ENCODE results near the gene OR1I1.
A peak's percentile ranks its signal among the peaks of the same experiment; 100 is the strongest.

The OR1I1 gene

GRCh38 chr19:15125232-15126067, 43.4 kb downstream of the OR1I1 start:
- peak overlapping the region; percentile 89 for H3K27ac ChIP-seq
- TF ChIP-seq ZFX (IDR thresholded peaks at IDR 0.05) (no peak), CTCF (conservative IDR thresholded peaks at IDR 0.05) (no peak)

- H3K27ac ChIP-seq, result peak overlapping the region; percentile 89
Measured at GRCh38 chr19:15126131-15126910, 44.3 kb downstream of the OR1I1 start.

DNA sequence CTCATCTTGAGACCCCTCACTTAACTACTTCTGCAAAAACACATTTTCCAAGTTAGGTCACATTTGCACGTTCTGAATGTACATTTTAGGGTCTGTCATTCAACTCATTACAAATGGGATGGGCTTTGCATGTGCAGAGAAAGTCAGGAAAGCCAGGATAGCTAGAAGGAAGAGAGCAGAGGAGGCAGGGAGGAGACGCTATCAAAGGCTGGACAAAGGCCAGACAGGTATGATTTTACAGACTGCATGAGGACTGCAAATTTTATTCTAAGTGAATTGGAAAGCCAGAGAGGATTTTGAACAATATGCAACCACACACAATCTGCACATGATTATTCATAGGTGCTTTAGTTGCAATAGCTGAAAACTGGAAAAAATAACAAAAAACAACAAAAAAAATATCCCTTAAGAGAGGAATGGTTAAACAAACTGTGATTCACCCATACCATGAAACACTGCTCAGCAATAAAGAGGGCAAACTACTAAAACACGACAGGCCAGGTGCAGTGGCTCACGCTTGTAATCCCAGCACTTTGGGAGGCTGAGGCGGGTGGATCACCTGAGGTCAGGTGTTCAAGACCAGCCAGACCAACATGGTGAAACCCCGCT, 46.3 kb downstream of the OR1I1 start:
- TF ChIP-seq ZFX (IDR thresholded peaks at IDR 0.05) (no peak), CTCF (conservative IDR thresholded peaks at IDR 0.05) (no peak)
- H3K27ac ChIP-seq, result no peak overlapping the region

More at GRCh38 chr19:15126131-15126910, 44.3 kb downstream of the OR1I1 start:
- TF ChIP-seq ZFX (IDR thresholded peaks at IDR 0.05), result no peak
- no peak for TF ChIP-seq CTCF (conservative IDR thresholded peaks at IDR 0.05)

DNA sequence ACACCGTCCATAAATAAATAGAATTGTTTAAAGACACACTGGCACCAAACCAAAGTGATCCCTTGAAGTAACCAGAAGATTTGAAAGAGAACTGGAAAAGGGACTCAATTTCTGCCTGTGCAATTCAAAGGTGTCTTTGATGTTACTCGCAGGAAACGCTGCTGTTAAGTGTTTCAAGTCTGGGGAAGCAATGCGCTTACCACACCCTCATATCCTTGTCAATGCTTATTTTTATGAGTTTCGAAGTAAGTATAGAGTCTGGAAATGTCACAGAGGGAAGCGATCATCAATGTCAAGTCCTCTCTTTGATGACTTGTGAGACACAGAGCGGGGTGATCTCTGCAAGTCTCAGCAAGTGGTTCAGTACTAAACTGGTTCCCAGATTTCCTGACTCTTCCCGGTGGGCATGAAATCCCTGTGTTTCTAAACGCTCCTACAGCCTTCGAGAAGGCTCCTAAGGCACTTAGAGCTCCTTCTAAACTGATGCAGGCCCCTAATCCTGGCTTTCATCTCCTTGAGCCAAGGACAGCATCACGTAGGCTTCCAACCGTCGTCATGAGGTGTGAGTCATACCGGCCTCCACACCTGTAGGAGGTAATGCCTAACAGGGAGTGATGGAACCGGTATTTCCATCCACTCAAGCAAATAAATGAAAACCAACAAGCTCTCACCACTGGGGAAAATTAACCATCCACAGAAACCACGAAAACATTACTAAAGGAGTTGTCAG, 48.0 kb downstream of the OR1I1 start:
- TF ChIP-seq CTCF (conservative IDR thresholded peaks at IDR 0.05) (no peak), ZFX (IDR thresholded peaks at IDR 0.05) (no peak)

GRCh38 chr19:15136234-15136954, 54.4 kb downstream of the OR1I1 start:
- no peak overlapping the region for H3K27ac ChIP-seq
- TF ChIP-seq CTCF (conservative IDR thresholded peaks at IDR 0.05) (no peak), ZFX (IDR thresholded peaks at IDR 0.05) (no peak)

More for the DNA sequence above, 48.0 kb downstream of the OR1I1 start:
- peak overlapping the region; percentile 12; the same call in 1 of the 2 replicates for H3K27ac ChIP-seq

- TF ChIP-seq CTCF (conservative IDR thresholded peaks at IDR 0.05) (no peak), ZFX (IDR thresholded peaks at IDR 0.05) (no peak)
- no peak overlapping the region for H3K27ac ChIP-seq
Measured at GRCh38 chr19:15137777-15138176, 55.8 kb downstream of the OR1I1 start.
